IMR-90 (cell line): Measurements from ENCODE around the gene NPHP4. TPM values are rescaled to one million over a fixed set of nuclear protein-coding genes. Genes with fewer than 3 reads are reported as not detected.

Experiments used
- ATAC-seq: fragments of 200-7000 bp; cut with Tn5 transposase; 2 replicates; pipeline ENCODE4 v1.9.1; 2020; ENCODE audit warnings: low read depth, mild to moderate bottlenecking, moderate library complexity
- BruUV-seq: library from RNA; stranded (reverse); fragments of 400-500 nt; replicated peaks from 2 replicates; lab custom pipeline; 2021; lab: Mats Ljungman, UMichigan
- CTCF ChIA-PET: fragments of 300-600 bp; formaldehyde crosslinking; extraction: SDS; loops from one replicate; lab custom pipeline; 2021; ENCODE audit warnings: antibody characterized with exemption; lab: Yijun Ruan, JAX
- POLR2A ChIA-PET: fragments of 300-600 bp; sonication (Branson Sonifier 250); formaldehyde crosslinking; loops from one replicate; lab custom pipeline; 2022; ENCODE audit warnings: antibody characterized with exemption; ENCODE audit not compliant: unreplicated experiment; lab: Charles Lee
- DNase-seq: peaks from one replicate; pipeline ENCODE4 v3.0.0; 2013
- H2AFZ ChIP-seq: replicated peaks from 2 replicates; pipeline ENCODE3; 2013; ENCODE audit warnings: low read length, mild to moderate bottlenecking; ENCODE audit not compliant: poor library complexity
- H2AK5ac ChIP-seq: 2 replicates; pipeline ENCODE4 v1.6.1; 2013; ENCODE audit warnings: low read depth, low read length, inconsistent platforms
- H2AK9ac ChIP-seq: replicated peaks from 2 replicates; pipeline ENCODE3; 2013; ENCODE audit warnings: mild to moderate bottlenecking, low read depth, low read length, moderate library complexity; ENCODE audit not compliant: poor library complexity
- H2BK120ac ChIP-seq: 2 replicates; pipeline ENCODE4 v1.6.1; 2013; ENCODE audit warnings: low read depth, low read length, inconsistent platforms
- H2BK15ac ChIP-seq: 3 replicates; pipeline ENCODE4 v1.6.1; 2013; ENCODE audit warnings: low read depth, low read length, inconsistent platforms
- H2BK20ac ChIP-seq: 2 replicates; pipeline ENCODE4 v1.6.1; 2013; ENCODE audit warnings: low read depth, mild to moderate bottlenecking, inconsistent platforms, low read length, moderate library complexity
- H2BK5ac ChIP-seq: 2 replicates; pipeline ENCODE4 v1.6.1; 2013; ENCODE audit warnings: mild to moderate bottlenecking, low read depth, low read length, inconsistent platforms; ENCODE audit not compliant: poor library complexity, severe bottlenecking
- H3K14ac ChIP-seq: replicated peaks from 2 replicates; pipeline ENCODE4 v1.6.1; 2013; ENCODE audit warnings: low read depth, low read length, inconsistent platforms
- H3K18ac ChIP-seq: 2 replicates; pipeline ENCODE4 v1.6.1; 2013; ENCODE audit warnings: low read depth, low read length, control low read depth
- H3K23ac ChIP-seq: 2 replicates; pipeline ENCODE4 v1.6.1; 2013; ENCODE audit warnings: low read depth, low read length, inconsistent platforms
- H3K27ac ChIP-seq: 2 replicates; pipeline ENCODE4 v1.5.1; 2013; ENCODE audit warnings: mild to moderate bottlenecking, control low read depth, low read length; ENCODE audit not compliant: insufficient read depth
- H3K27me3 ChIP-seq: 2 replicates; pipeline ENCODE4 v1.6.1; 2013; ENCODE audit warnings: low read length; ENCODE audit not compliant: control insufficient read depth, insufficient read depth
- H3K36me3 ChIP-seq: 2 replicates; pipeline ENCODE4 v1.6.1; 2013; ENCODE audit warnings: low read length, mixed read lengths; ENCODE audit not compliant: control insufficient read depth, insufficient read depth
- H3K4ac ChIP-seq: 2 replicates; pipeline ENCODE4 v1.6.1; 2013; ENCODE audit warnings: low read depth, low read length, inconsistent platforms
- H3K4me1 ChIP-seq: 2 replicates; pipeline ENCODE4 v1.6.1; 2013; ENCODE audit warnings: low read length, mixed read lengths; ENCODE audit not compliant: control insufficient read depth, insufficient read depth
- H3K4me2 ChIP-seq: 2 replicates; pipeline ENCODE4 v1.6.1; 2013; ENCODE audit warnings: low read depth, mild to moderate bottlenecking, control low read depth, low read length, moderate library complexity
- H3K4me3 ChIP-seq: 2 replicates; pipeline ENCODE4 v1.5.1; 2013; ENCODE audit warnings: low read depth, mild to moderate bottlenecking, control low read depth, low read length, moderate library complexity; ENCODE audit not compliant: insufficient read depth
- H3K56ac ChIP-seq: 2 replicates; pipeline ENCODE4 v1.6.1; 2013; ENCODE audit warnings: low read length, inconsistent platforms; ENCODE audit not compliant: insufficient read depth; ENCODE audit errors: extremely low read depth
- H3K79me1 ChIP-seq, 2 experiments: 2 replicates each; pipeline ENCODE4 v1.6.1; 2013; ENCODE audit warnings: low read length in 2 of 2, inconsistent platforms in 1 of 2, low read depth in 1 of 2
- H3K9ac ChIP-seq: 2 replicates; pipeline ENCODE4 v1.6.1; 2013; ENCODE audit warnings: low read depth, low read length, control low read depth
- H3K9me1 ChIP-seq: 2 replicates; pipeline ENCODE4 v1.6.1; 2013; ENCODE audit warnings: low read length, inconsistent platforms; ENCODE audit not compliant: insufficient read depth
- H3K9me3 ChIP-seq: 2 replicates; pipeline ENCODE4 v1.6.1; 2013; ENCODE audit warnings: low read length; ENCODE audit not compliant: control insufficient read depth, insufficient read depth
- H4K20me1 ChIP-seq: 2 replicates; pipeline ENCODE4 v1.6.1; 2013; ENCODE audit warnings: low read length, inconsistent platforms; ENCODE audit not compliant: insufficient read depth
- H4K5ac ChIP-seq: 2 replicates; pipeline ENCODE4 v1.6.1; 2013; ENCODE audit warnings: mild to moderate bottlenecking, low read depth, low read length, control low read depth
- H4K8ac ChIP-seq, 2 experiments: 2 replicates each; pipeline ENCODE4 v1.6.1; 2013; ENCODE audit warnings: low read depth in 2 of 2, low read length in 2 of 2, control low read depth in 1 of 2, inconsistent platforms in 1 of 2
- H4K91ac ChIP-seq: 2 replicates; pipeline ENCODE4 v1.6.1; 2013; ENCODE audit warnings: low read depth, low read length, inconsistent platforms; ENCODE audit not compliant: insufficient read depth
- CTCF ChIP-seq: conservative IDR thresholded peaks from 2 replicates; pipeline ENCODE4 v1.5.1; 2012; ENCODE audit warnings: mild to moderate bottlenecking, low read depth, low read length, improper control_type of control experiment
- MAFK ChIP-seq: IDR thresholded peaks from 2 replicates; pipeline ENCODE4 v1.6.1; 2012; ENCODE audit warnings: low read depth, low read length, improper control_type of control experiment
- RCOR1 ChIP-seq: IDR thresholded peaks from 2 replicates; pipeline ENCODE4 v1.6.1; 2012; ENCODE audit warnings: mild to moderate bottlenecking, low read length, improper control_type of control experiment; ENCODE audit not compliant: insufficient replicate concordance
- WGBS, 2 experiments: methylation state at CpG; one replicate each; pipeline versions ENCODE4 v1.1.5 to v1.1.7; 2013; ENCODE audit warnings: missing lambda C conversion rate in 2 of 2; ENCODE audit not compliant: insufficient read length in 1 of 2; ENCODE audit errors: extremely low coverage in 2 of 2; 5-methylcytosine and 5-hydroxymethylcytosine counted together
- dilution Hi-C: fragments of 300-500 bp; cut with HindIII; formaldehyde crosslinking; loops from one replicate; pipeline ENCODE4 v1.14.3; 2018; ENCODE audit warnings: low sequenced_read_pairs; ENCODE audit not compliant: unreplicated experiment
- in situ Hi-C: fragments of 300-500 bp; cut with MboI; formaldehyde crosslinking; loops from 3 replicates; pipeline ENCODE4 v1.14.3; 2019; ENCODE audit warnings: low sequenced_read_pairs, inconsistent platforms, mixed read lengths
- intact Hi-C: fragments of 100-400 bp; cut with micrococcal nuclease; formaldehyde crosslinking; loops from 2 replicates; pipeline ENCODE4 v1.10.0; 2022
- polyA plus RNA-seq, 3 experiments: library from polyadenylated mRNA; depleted of rRNA; stranded (reverse); fragments of >200 nt; gene quantifications; 2 replicates each; pipeline ENCODE4 v1.2.3, GENCODE V29; 2012; ENCODE audit warnings: low replicate concordance in 1 of 3
- total RNA-seq: library from RNA; depleted of rRNA; stranded (reverse); fragments of >200 nt; gene quantifications from 2 replicates; pipeline ENCODE4 v1.2.3, GENCODE V29; 2012

Gene NPHP4
- total and polyA plus RNA-seq, 2 of the 4 experiments (the other 2 are of a cell fraction) = 2.0 to 5.5 TPM

- Histone ChIP-seq H3K4me3 (no peak overlapping the region), H2BK120ac (no peak overlapping the region), H3K9me1 (no peaks in the 10 kb centered on the region), H3K9me3 (no peaks in the 10 kb centered on the region), H4K5ac (no peak overlapping the region), H3K27me3 (no peaks in the 10 kb centered on the region), H3K4ac (no peak overlapping the region), H3K23ac (no peak overlapping the region; the same call in 1 of the 2 replicates), H3K79me1 (no peaks in the 10 kb centered on the region), H3K27ac (no peak overlapping the region), H3K56ac (no peak overlapping the region), H2AFZ (peak overlapping the region; percentile 33), H4K20me1 (no peaks in the 10 kb centered on the region), H3K4me2 (no peak overlapping the region), H3K18ac (no peak overlapping the region), H4K91ac (no peak overlapping the region), H4K8ac (0 out of 4 replicates have a peak overlapping the region, but pooled peaks of 1 of the 2 experiments have one; percentile 52), H2AK5ac (no peak overlapping the region), H2AK9ac (peak overlapping the region; percentile 33), H3K14ac (no peak overlapping the region), H2BK15ac (no peak overlapping the region), H2BK5ac (no peak overlapping the region), H3K36me3 (no peaks in the 10 kb centered on the region), H3K4me1 (peaks cover 2% of the 10 kb centered on the region; the same call in 1 of the 2 replicates), H3K9ac (no peak overlapping the region), H2BK20ac (no peak overlapping the region)
- ATAC-seq = peak; percentile 35; the same call in 1 of the 2 replicates
- no TSS peak for BruUV-seq
- DNase-seq = no peak
- TF ChIP-seq MAFK = no peak
- no peak for TF ChIP-seq CTCF
- no peak for TF ChIP-seq RCOR1
- intact Hi-C loops (no loop called here), dilution Hi-C loops (no loop called here), in situ Hi-C loops (no loop called here)
- ChIA-PET POLR2A (no interaction called here), CTCF (no interaction called here)
- no CpG with 5 or more reads among the region's 12 CpGs for WGBS, 2 experiments
Measured at GRCh38 chr1:6006882-6007281, 14.7 kb upstream of the NPHP4 start.
